AG09309 (cell line): Measurements from ENCODE around the gene PPP1CB.

Experiments used
- DNase-seq: peaks from one replicate; pipeline ENCODE4 v3.0.0-alpha.2; 2010; ENCODE audit warnings: low read depth
- H3K4me3 ChIP-seq: 2 replicates; pipeline ENCODE4 v1.5.1; 2011; ENCODE audit warnings: mild to moderate bottlenecking, low read depth, low read length, moderate library complexity; ENCODE audit not compliant: control insufficient read depth
- TF ChIP-seq, protein P1 (sequence below): IDR thresholded peaks from 2 replicates; pipeline ENCODE4 v1.5.1; 2011; ENCODE audit warnings: mild to moderate bottlenecking, low read depth, low read length, inconsistent platforms; ENCODE audit not compliant: insufficient read depth, control insufficient read depth; ENCODE audit errors: missing control alignments

The PPP1CB gene

DNA sequence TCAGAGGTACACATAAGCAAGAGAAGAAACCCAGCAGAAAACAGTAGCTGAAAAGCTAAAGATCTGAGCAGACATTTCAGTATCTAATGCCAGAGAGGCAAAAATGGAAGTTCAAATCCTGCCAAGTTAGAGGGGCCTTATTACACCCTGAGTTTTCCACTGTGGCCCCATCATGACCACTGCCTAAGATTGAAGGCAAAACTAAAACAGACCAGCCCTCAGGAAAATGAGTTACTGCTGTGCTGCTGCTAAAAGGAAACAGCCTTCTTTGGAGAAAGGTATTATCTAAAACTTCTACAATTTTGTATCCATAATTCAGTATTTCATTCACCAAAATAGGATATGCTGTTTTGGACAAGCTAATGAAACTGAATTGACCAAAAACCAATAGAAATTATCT lies 16.8 kb downstream of the PPP1CB start:
- no peak overlapping the region for H3K4me3 ChIP-seq
- DNase-seq = no peak
- TF ChIP-seq, protein P1, sequence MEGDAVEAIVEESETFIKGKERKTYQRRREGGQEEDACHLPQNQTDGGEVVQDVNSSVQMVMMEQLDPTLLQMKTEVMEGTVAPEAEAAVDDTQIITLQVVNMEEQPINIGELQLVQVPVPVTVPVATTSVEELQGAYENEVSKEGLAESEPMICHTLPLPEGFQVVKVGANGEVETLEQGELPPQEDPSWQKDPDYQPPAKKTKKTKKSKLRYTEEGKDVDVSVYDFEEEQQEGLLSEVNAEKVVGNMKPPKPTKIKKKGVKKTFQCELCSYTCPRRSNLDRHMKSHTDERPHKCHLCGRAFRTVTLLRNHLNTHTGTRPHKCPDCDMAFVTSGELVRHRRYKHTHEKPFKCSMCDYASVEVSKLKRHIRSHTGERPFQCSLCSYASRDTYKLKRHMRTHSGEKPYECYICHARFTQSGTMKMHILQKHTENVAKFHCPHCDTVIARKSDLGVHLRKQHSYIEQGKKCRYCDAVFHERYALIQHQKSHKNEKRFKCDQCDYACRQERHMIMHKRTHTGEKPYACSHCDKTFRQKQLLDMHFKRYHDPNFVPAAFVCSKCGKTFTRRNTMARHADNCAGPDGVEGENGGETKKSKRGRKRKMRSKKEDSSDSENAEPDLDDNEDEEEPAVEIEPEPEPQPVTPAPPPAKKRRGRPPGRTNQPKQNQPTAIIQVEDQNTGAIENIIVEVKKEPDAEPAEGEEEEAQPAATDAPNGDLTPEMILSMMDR = no peak

DNA sequence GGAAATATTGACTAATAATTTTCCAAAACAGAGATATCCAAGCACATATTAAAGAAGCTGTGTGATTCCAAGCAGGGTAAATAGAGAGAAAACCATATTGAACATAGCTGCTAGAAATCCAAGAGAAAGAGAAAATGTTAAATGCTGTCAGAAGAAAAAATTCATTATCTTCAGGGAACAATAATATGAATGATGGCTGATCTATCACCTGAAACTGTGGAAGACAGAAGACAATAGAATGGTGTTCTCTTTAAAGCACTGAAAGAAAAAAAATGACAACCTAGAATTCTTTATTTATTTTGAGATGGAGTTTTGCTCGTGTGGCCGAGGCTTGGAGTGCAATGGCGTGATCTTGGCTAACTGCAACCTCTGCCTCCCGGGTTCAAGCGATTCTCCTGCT lies 17.3 kb downstream of the PPP1CB start:
- no peak overlapping the region for H3K4me3 ChIP-seq
- no peak for DNase-seq
- TF ChIP-seq, protein P1 = no peak

DNA sequence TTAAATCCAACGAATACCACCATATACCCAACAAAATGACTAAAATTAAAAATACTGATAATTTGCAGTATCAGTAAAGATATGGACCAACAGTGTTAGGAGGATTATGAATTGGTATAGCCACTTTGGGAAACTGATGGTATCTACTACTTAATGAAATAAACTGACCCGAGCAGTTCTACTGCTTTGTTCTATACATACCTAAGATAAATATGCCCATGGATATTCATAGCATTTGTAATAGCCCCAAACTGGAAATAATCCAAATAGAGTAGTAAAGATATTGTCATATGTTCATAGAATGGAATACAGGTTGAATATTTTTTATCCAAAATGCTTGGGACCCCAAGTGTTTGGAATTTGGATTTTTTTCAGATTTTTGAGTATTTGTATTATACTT lies 20.7 kb downstream of the PPP1CB start:
- H3K4me3 ChIP-seq = no peak overlapping the region
- no peak for DNase-seq
- TF ChIP-seq, protein P1 = no peak

DNA sequence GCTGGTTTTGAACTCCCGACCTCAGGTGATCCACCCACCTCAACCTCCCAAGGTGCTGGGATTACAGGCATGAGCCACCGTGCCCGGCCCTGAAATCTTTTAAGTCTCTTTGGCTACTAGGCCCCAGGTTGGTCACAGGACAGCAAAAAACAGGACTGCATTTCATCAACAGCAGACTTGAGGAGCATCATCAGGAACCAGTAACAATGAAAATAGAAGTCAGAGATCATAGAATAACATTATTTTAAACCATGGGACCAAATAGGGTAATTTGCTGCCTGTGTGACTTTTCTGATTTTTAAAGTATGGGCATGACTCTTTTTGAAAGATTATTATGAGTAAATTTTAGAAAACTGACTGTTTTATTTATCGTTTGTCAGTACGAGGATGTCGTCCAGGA lies 24.8 kb downstream of the PPP1CB start:
- H3K4me3 ChIP-seq = no peak overlapping the region
- no peak for DNase-seq
- TF ChIP-seq, protein P1 = no peak

DNA sequence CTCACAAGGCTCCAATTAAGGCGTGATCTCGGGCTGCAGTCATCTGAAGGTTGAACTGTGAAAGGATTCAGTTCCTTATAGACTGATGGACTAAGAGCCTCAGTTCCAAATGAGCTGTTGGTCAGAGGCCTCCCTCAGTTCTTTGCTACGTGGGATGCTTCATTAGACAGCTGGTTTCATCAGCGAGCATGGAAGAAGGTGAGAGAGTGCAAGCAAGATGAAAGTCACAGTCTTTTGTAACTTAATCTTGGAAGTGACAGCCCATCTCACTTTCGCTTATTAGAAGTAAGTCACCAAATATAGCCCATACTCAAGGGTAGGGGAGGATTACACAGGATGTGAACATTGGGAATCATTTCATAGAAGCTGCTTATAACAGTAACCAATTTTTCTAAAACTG lies 26.8 kb downstream of the PPP1CB start:
- no peak for DNase-seq
- TF ChIP-seq, protein P1 = no peak
- no peak overlapping the region for H3K4me3 ChIP-seq

DNA sequence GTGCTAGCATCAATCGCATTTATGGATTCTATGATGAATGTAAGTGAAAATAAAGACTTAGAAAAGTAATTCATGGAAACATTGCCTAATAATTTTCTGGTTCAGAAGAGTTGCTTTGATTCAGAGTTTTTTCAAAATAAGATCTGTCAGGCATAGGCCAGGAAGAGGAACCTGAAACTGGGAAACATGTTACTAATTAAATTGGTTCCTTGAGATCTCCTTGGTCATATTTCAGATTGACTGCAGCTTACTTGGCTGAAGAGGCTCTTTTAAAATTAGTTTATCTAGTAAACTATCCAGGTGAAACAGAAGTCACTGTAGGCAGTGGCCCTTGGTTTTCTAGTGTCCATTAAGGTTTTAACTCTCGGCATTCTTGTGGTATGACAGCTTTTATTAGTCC lies 27.4 kb downstream of the PPP1CB start:
- no peak overlapping the region for H3K4me3 ChIP-seq
- no peak for DNase-seq
- TF ChIP-seq, protein P1 = no peak

DNA sequence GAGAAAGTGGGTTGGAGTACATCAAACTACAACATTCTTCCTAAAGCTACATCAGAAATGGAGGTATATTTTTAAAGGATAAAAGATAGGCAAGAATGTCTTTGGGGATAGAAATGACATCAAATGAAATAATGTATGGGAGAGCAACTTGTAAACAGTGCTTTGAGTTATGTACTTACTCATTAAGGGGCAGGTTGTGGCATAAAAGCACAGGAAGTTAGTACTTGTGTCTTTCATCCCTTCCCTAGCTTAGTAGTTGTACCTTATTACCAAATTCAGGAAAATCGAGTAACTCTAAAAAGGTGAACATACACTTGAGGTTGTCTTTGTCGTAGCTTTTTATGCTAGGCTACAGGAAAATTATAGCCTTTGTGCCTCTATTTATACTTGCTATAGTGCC lies 28.9 kb downstream of the PPP1CB start:
- no peak for DNase-seq

More for the DNA sequence above, 28.9 kb downstream of the PPP1CB start:
- TF ChIP-seq, protein P1 = no peak
- H3K4me3 ChIP-seq = no peak overlapping the region
